ENCODE measurements around the gene TMEM213.

DNA sequence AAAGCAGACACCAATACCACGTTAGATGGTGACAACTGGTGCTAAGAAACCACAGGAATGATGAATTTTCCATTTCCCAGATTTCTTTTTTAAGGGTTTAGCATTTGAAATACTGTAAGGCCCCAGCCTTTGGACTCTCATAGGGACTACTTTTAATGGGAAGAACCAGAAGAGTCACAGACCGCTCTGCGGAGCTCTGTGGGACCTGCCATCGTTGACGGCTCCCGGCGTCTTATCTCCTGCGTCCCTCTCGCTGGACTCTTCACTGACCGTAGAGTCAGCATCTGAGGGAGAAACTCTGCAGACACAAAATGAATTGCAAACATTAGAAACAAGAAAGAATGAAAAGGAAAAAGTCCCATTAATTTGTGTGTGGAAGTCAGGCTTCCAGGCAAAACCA, 81.6 kb downstream of the TMEM213 start:
- TF ChIP-seq, protein P1, sequence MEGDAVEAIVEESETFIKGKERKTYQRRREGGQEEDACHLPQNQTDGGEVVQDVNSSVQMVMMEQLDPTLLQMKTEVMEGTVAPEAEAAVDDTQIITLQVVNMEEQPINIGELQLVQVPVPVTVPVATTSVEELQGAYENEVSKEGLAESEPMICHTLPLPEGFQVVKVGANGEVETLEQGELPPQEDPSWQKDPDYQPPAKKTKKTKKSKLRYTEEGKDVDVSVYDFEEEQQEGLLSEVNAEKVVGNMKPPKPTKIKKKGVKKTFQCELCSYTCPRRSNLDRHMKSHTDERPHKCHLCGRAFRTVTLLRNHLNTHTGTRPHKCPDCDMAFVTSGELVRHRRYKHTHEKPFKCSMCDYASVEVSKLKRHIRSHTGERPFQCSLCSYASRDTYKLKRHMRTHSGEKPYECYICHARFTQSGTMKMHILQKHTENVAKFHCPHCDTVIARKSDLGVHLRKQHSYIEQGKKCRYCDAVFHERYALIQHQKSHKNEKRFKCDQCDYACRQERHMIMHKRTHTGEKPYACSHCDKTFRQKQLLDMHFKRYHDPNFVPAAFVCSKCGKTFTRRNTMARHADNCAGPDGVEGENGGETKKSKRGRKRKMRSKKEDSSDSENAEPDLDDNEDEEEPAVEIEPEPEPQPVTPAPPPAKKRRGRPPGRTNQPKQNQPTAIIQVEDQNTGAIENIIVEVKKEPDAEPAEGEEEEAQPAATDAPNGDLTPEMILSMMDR (IDR thresholded peaks at IDR 0.05): no peak
- no peak for TF ChIP-seq CBFB (CRISPR knock-in tag; IDR thresholded peaks at IDR 0.05; ENCODE audit: low read depth)
- TF ChIP-seq, protein P2, sequence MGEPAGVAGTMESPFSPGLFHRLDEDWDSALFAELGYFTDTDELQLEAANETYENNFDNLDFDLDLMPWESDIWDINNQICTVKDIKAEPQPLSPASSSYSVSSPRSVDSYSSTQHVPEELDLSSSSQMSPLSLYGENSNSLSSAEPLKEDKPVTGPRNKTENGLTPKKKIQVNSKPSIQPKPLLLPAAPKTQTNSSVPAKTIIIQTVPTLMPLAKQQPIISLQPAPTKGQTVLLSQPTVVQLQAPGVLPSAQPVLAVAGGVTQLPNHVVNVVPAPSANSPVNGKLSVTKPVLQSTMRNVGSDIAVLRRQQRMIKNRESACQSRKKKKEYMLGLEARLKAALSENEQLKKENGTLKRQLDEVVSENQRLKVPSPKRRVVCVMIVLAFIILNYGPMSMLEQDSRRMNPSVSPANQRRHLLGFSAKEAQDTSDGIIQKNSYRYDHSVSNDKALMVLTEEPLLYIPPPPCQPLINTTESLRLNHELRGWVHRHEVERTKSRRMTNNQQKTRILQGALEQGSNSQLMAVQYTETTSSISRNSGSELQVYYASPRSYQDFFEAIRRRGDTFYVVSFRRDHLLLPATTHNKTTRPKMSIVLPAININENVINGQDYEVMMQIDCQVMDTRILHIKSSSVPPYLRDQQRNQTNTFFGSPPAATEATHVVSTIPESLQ (CRISPR knock-in tag; IDR thresholded peaks at IDR 0.05): no peak

All from WTC11 (cell line).